H1 (cell line): ENCODE results near the gene BTG3.

ENCODE experiments used
- CEBPB ChIP-seq: IDR thresholded peaks from 2 replicates; pipeline ENCODE4 v1.6.1; 2012; ENCODE audit warnings: low read depth, low read length
- POLR2A ChIP-seq, 2 experiments: IDR thresholded peaks; 1 replicate in 1 of 2; 2 replicates in 1 of 2; pipeline ENCODE4 v1.6.1; 2011; ENCODE audit warnings: low read depth in 2 of 2, low read length in 2 of 2, mild to moderate bottlenecking in 2 of 2; ENCODE audit errors: control extremely low read depth in 1 of 2
- POLR2AphosphoS5 ChIP-seq: IDR thresholded peaks from 2 replicates; pipeline ENCODE4 v1.6.1; 2011; ENCODE audit warnings: low read depth, low read length
- RFX5 ChIP-seq: IDR thresholded peaks from 2 replicates; pipeline ENCODE4 v1.6.1; 2011; ENCODE audit warnings: low read depth, low read length, improper control_type of control experiment, borderline replicate concordance
- TAF1 ChIP-seq: IDR thresholded peaks from 2 replicates; pipeline ENCODE4 v1.6.1; 2011; ENCODE audit warnings: mild to moderate bottlenecking, low read depth, low read length
- YY1 ChIP-seq: IDR thresholded peaks from 2 replicates; pipeline ENCODE4 v1.6.1; 2011; ENCODE audit warnings: low read depth, mild to moderate bottlenecking, low read length
- TF ChIP-seq, protein P1 (sequence below), 3 experiments: IDR thresholded peaks; 1 replicate in 2 of 3; 2 replicates in 1 of 3; pipeline versions ENCODE4 v1.5.1 to v1.6.1; 2011; ENCODE audit warnings: low read length in 3 of 3, mild to moderate bottlenecking in 3 of 3, inconsistent platforms in 2 of 3, low read depth in 1 of 3, moderate library complexity in 1 of 3; ENCODE audit not compliant: insufficient read depth in 1 of 3; ENCODE audit errors: control extremely low read depth in 1 of 3
- TF ChIP-seq, protein P2 (sequence below): IDR thresholded peaks from 2 replicates; pipeline ENCODE4 v1.6.1; 2012; ENCODE audit warnings: inconsistent platforms
- TF ChIP-seq, protein P3 (sequence below): IDR thresholded peaks from 2 replicates; pipeline ENCODE4 v1.6.1; 2011; ENCODE audit warnings: low read depth, mild to moderate bottlenecking, low read length; ENCODE audit not compliant: insufficient read depth
- TF ChIP-seq, protein P4 (sequence below): IDR thresholded peaks from 2 replicates; pipeline ENCODE4 v1.6.1; 2012; ENCODE audit warnings: inconsistent platforms

DNA sequence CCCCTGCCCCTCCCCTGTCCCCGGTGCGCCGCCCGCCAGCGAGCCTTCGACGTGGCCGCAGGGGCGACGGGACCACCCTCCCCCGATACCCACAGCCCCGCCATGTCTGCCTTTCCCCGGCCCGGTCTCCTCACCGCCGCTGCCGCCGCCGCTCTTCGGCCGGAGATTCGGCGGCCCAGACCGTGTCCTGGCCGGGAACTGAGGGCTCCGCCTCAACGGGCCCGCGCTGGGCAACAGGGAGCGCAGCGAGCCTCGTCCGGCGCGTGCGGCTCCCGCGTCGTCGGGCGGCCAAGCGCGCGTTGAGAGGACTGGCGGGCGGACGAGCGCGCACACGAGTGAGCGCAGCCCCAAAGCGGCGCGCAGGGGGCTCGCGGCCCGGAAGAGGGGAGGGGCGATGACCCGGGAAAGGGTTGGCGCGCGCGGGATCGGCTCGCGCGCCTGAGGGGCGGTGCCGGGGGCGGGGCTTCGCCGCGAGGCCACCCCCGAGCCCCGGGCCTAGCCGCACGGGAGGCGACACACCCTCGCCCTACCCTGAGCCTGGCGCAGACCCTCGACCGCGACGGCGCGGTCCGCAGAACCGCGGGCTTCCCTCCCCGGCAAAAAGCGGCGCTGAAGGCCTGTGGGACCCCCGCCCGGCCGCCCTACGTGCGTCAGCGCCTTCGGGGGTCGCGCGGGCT lies at the start of gene BTG3:
- TF ChIP-seq, protein P1, sequence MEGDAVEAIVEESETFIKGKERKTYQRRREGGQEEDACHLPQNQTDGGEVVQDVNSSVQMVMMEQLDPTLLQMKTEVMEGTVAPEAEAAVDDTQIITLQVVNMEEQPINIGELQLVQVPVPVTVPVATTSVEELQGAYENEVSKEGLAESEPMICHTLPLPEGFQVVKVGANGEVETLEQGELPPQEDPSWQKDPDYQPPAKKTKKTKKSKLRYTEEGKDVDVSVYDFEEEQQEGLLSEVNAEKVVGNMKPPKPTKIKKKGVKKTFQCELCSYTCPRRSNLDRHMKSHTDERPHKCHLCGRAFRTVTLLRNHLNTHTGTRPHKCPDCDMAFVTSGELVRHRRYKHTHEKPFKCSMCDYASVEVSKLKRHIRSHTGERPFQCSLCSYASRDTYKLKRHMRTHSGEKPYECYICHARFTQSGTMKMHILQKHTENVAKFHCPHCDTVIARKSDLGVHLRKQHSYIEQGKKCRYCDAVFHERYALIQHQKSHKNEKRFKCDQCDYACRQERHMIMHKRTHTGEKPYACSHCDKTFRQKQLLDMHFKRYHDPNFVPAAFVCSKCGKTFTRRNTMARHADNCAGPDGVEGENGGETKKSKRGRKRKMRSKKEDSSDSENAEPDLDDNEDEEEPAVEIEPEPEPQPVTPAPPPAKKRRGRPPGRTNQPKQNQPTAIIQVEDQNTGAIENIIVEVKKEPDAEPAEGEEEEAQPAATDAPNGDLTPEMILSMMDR (IDR thresholded peaks at IDR 0.05; ENCODE audit: control extremely low read depth in 1 of 3, insufficient read depth in 1 of 3, low read depth in 1 of 3, low read length in 3 of 3), result no peak
- no peak for TF ChIP-seq CEBPB
- peak; percentile 28 to 92 for TF ChIP-seq POLR2A (IDR thresholded peaks at IDR 0.05; ENCODE audit: control extremely low read depth in 1 of 2, low read depth in 2 of 2, low read length in 2 of 2)
- TF ChIP-seq, protein P2, sequence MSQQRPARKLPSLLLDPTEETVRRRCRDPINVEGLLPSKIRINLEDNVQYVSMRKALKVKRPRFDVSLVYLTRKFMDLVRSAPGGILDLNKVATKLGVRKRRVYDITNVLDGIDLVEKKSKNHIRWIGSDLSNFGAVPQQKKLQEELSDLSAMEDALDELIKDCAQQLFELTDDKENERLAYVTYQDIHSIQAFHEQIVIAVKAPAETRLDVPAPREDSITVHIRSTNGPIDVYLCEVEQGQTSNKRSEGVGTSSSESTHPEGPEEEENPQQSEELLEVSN, result peak; percentile 73
- TF ChIP-seq TAF1, result peak; percentile 91
- TF ChIP-seq, protein P3, sequence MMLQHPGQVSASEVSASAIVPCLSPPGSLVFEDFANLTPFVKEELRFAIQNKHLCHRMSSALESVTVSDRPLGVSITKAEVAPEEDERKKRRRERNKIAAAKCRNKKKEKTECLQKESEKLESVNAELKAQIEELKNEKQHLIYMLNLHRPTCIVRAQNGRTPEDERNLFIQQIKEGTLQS, result no peak
- TF ChIP-seq YY1, result no peak
- TF ChIP-seq, protein P4, sequence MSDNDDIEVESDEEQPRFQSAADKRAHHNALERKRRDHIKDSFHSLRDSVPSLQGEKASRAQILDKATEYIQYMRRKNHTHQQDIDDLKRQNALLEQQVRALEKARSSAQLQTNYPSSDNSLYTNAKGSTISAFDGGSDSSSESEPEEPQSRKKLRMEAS, result peak; percentile 85
- no peak for TF ChIP-seq RFX5
- peak; percentile 93 for TF ChIP-seq POLR2AphosphoS5
